SU-DHL-6 (cell line): ENCODE measurements around the gene FOXK1.
"Not testable (repeated sequence)": the region's sequence is repeated elsewhere in the genome, so short reads cannot be mapped to it uniquely, and the experiment has no call there.

Experiments used
- H2AFZ ChIP-seq: fragments of 200-600 bp; sonication (generic); 2 replicates; pipeline ENCODE4 v1.6.1; 2014; ENCODE audit warnings: low read depth, mild to moderate bottlenecking, moderate library complexity, mixed read lengths, antibody characterized with exemption, low read length; ENCODE audit not compliant: severe bottlenecking
- H3F3A ChIP-seq: fragments of 200-600 bp; shearing (Covaris generic); 2 replicates; pipeline ENCODE4 v1.6.0; 2016; ENCODE audit warnings: antibody characterized with exemption, mild to moderate bottlenecking; ENCODE audit not compliant: insufficient read depth
- H3K27ac ChIP-seq: fragments of 200-600 bp; sonication (generic); 2 replicates; pipeline ENCODE4 v1.5.1; 2016; ENCODE audit warnings: low read depth, mild to moderate bottlenecking, low read length, moderate library complexity, mixed read lengths
- H3K27me3 ChIP-seq: fragments of 200-600 bp; sonication (generic), shearing (Covaris generic); 2 replicates; pipeline ENCODE4 v1.6.0; 2014; ENCODE audit warnings: mild to moderate bottlenecking, low read length
- H3K36me3 ChIP-seq: fragments of 200-600 bp; sonication (generic); 2 replicates; pipeline ENCODE4 v1.6.1; 2014; ENCODE audit warnings: mild to moderate bottlenecking, low read length, mixed read lengths
- H3K4me2 ChIP-seq: fragments of 300-600, 200-600 bp; shearing (Covaris generic), sonication (generic); 2 replicates; pipeline ENCODE4 v1.6.0; 2014; ENCODE audit warnings: low read length, low read depth, mild to moderate bottlenecking; ENCODE audit not compliant: poor library complexity, severe bottlenecking
- H3K4me3 ChIP-seq: fragments of 200-600 bp; sonication (generic); 2 replicates; pipeline ENCODE4 v1.5.1; 2014; ENCODE audit warnings: antibody characterized with exemption, low read length, mild to moderate bottlenecking, mixed read lengths; ENCODE audit not compliant: insufficient read depth, poor library complexity, severe bottlenecking
- H3K79me2 ChIP-seq: fragments of 200-600 bp; sonication (generic); 2 replicates; pipeline ENCODE4 v1.6.1; 2014; ENCODE audit warnings: mild to moderate bottlenecking, low read length, moderate library complexity; ENCODE audit not compliant: insufficient read depth
- H3K9ac ChIP-seq: fragments of 200-600 bp; sonication (generic); 2 replicates; pipeline ENCODE4 v1.7.0; 2014; ENCODE audit warnings: mild to moderate bottlenecking, low read length
- H3K9me2 ChIP-seq: fragments of 200-600 bp; sonication (generic); replicated peaks from 2 replicates; pipeline ENCODE4 v1.6.1; 2014; ENCODE audit warnings: low read length; ENCODE audit not compliant: insufficient read depth
- H3K9me3 ChIP-seq: fragments of 200-600 bp; sonication (generic); 2 replicates; pipeline ENCODE4 v1.6.1; 2014; ENCODE audit warnings: low read length, mixed read lengths; ENCODE audit not compliant: insufficient read depth
- H4K20me1 ChIP-seq: fragments of 200-600 bp; sonication (generic); 2 replicates; pipeline ENCODE4 v1.6.1; 2014; ENCODE audit warnings: low read depth, mild to moderate bottlenecking, antibody characterized with exemption, low read length, moderate library complexity, mixed read lengths
- CTCF ChIP-seq: fragments of 200-600 bp; sonication (generic); IDR thresholded peaks from one replicate; pipeline ENCODE4 v1.5.1; 2017; ENCODE audit warnings: antibody characterized with exemption, mild to moderate bottlenecking, low read length, moderate library complexity; ENCODE audit not compliant: insufficient read depth, poor library complexity, severe bottlenecking
- EZH2phosphoT487 ChIP-seq: fragments of 200-600 bp; sonication (generic), shearing (Covaris generic); conservative IDR thresholded peaks from 2 replicates; pipeline ENCODE4 v1.6.1; 2018; ENCODE audit warnings: mild to moderate bottlenecking, antibody characterized with exemption, low read length, moderate library complexity, mixed read lengths

FOXK1 gene

DNA sequence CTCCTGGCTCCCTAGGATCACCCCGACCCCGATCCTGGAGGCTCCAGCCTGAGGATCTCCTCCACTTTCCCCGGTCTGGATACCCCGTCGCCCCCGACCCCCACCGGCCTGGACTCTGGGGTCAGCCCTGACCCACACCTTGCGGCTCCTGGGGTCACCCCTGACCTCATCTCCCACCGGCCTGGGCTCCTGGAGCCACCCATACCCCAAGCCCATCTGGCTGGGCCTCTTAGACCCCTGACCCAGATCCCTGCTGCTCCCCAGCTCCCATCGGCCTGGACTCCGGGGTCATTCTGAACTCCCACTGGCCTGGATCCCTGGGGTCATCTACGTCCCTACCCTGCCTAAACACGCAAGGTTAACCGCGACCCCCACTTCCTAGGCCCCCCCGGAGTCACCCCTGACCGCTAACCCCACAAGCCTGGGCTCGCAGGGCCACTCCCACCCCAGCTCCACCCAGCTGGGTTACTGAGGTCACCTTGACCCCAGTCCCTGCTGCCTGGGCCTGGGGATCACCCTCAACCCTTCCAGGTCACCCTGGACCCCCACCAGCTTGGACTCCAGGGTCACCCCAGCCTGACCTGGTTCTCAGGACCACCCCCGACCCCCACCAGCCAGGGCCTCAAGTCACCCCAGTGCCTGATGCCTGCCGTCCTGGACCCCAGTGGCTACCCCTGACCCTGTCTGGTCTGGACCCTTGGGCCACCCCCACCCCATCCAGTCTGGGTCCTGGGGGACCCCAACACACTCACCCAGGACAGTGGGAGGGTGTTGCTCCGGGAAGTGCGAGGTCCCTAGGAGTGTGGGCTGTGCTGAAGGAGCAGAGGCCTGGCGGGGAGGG, 1.2 kb downstream of the FOXK1 start:
- peak overlapping the region; percentile 60 for H3K4me2 ChIP-seq
- H3K4me3 ChIP-seq = peak overlapping the region; percentile 66
- H3K36me3 ChIP-seq = no peaks in the 10 kb centered on the region
- H3K27ac ChIP-seq = peak overlapping the region; percentile 39
- peaks cover 58% of the 10 kb centered on the region for H3K79me2 ChIP-seq
- no peaks in the 10 kb centered on the region for H3K27me3 ChIP-seq
- H3K9ac ChIP-seq = peak overlapping the region; percentile 72
- H4K20me1 ChIP-seq = no peaks in the 10 kb centered on the region
- H3F3A ChIP-seq = peaks cover 12% of the 10 kb centered on the region; the same call in 1 of the 2 replicates
- no peak overlapping the region for H2AFZ ChIP-seq
- H3K9me2 ChIP-seq = no peaks in the 10 kb centered on the region
- no peaks in the 10 kb centered on the region for H3K9me3 ChIP-seq
- TF ChIP-seq CTCF = no peak
- no peak for TF ChIP-seq EZH2phosphoT487

DNA sequence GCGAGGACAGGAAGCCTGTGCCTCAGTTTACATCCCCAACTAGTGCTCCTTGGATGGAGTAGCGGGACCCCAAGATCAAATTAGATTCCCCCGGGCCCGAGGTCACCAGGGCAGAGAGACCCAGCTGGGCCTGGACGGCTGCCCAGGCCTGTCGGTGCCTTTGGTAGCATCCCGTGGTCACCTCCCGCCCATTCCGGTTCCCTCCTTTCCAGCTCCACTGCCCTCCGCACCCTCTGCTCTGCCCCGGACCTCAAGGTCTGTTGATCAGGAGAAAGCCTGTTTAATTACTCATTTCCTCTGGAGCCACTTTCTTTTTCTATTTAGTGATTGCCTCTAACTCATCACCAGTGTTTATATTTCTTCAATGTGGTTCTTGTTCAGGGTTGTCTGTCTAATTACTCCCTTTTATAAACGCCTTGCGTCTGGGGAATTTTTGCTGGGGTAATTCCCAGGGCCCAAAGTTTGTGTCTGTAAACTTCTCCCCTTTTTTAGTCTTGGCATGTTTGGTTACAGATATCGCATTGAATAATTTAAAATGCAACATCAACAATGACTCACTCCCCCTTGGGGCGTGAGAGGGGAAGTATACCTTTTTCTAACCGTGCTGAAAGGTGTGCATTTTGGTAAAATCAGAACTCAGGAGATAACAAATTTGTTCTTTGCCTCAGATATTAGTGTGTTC, 1.9 kb downstream of the FOXK1 start:
- Histone ChIP-seq H4K20me1 (no peaks in the 10 kb centered on the region), H3K9me3 (no peaks in the 10 kb centered on the region)

GRCh38 chr7:4684846-4685245, 2.8 kb downstream of the FOXK1 start:
- H3K27ac ChIP-seq = 0 out of 2 replicates have a peak overlapping the region, but pooled peaks have one; percentile 23
- no peaks in the 10 kb centered on the region for H3K27me3 ChIP-seq
- peaks cover 12% of the 10 kb centered on the region; the same call in 1 of the 2 replicates for H3F3A ChIP-seq
- H3K9ac ChIP-seq = peak overlapping the region; percentile 72; the same call in 1 of the 2 replicates
- no peaks in the 10 kb centered on the region for H3K9me2 ChIP-seq
- no peaks in the 10 kb centered on the region for H3K9me3 ChIP-seq
- H3K4me2 ChIP-seq = peak overlapping the region; percentile 60
- H3K4me3 ChIP-seq = no peak overlapping the region
- H3K36me3 ChIP-seq = no peaks in the 10 kb centered on the region
- TF ChIP-seq CTCF (no peak), EZH2phosphoT487 (no peak)
- peaks cover 73% of the 10 kb centered on the region for H3K79me2 ChIP-seq
- no peaks in the 10 kb centered on the region; the same call in 1 of the 2 replicates for H4K20me1 ChIP-seq
- no peak overlapping the region for H2AFZ ChIP-seq

More for the DNA sequence above, 1.9 kb downstream of the FOXK1 start:
- Histone ChIP-seq H3K27ac (peak overlapping the region; percentile 39), H2AFZ (no peak overlapping the region), H3F3A (peaks cover 12% of the 10 kb centered on the region; the same call in 1 of the 2 replicates), H3K27me3 (no peaks in the 10 kb centered on the region), H3K4me3 (peak overlapping the region; percentile 66), H3K79me2 (peaks cover 65% of the 10 kb centered on the region), H3K4me2 (peak overlapping the region; percentile 60), H3K36me3 (no peaks in the 10 kb centered on the region), H3K9me2 (no peaks in the 10 kb centered on the region), H3K9ac (peak overlapping the region; percentile 72)
- TF ChIP-seq EZH2phosphoT487 (no peak), CTCF (peak; percentile 43)

- not testable (repeated sequence) for H3K36me3 ChIP-seq, H3K9me3 ChIP-seq, H3K9me2 ChIP-seq, H4K20me1 ChIP-seq, H3K9ac ChIP-seq, H3K4me3 ChIP-seq, H3K27me3 ChIP-seq, H2AFZ ChIP-seq, H3K4me2 ChIP-seq, H3K27ac ChIP-seq
- H3F3A ChIP-seq = peaks cover 12% of the 10 kb centered on the region; the same call in 1 of the 2 replicates
- peaks cover 82% of the 10 kb centered on the region for H3K79me2 ChIP-seq
Measured at GRCh38 chr7:4685676-4686075, 3.6 kb downstream of the FOXK1 start.
